ENCODE results near the gene PPP2R5A. TPM values are rescaled to one million over a fixed set of nuclear protein-coding genes. Genes with fewer than 3 reads are reported as not detected.

Gene PPP2R5A
- total and polyA plus RNA-seq, 2 of the 8 experiments (the other 6 are each of a cell fraction or from before 2014, with no cell fraction given) = 14.6 to 36.3 TPM

DNA sequence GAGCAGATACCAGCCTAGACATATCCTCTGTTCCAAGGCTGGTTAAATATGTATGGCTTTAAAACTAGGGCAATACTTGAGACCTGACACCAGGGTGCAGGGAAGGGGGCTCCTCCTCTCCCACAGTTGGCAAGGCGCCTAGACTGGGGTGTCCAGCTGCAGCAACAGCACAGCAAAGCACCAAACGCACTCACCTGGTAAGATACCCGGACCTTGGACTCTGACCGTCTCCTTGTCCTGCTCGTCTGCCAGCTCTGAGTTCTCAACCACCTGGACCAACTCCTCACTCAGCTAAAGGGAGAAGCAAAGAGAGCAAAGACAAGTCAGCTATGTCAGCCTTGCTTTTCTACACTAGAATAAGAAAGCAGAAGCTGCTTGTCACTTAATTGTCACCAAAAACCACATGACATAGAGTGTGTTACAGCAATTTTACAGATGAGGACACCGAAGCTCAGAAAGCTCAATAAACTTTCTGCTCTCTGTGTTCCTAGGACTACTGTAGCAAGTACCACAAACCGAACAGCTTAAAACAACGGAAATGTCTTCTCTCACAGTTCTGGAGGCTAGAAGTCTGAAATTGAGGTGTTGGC lies 125.1 kb downstream of the PPP2R5A start:
- Histone ChIP-seq H4K8ac (ENCODE audit: extremely low read depth, insufficient read depth, low read length) (no peak overlapping the region), H3K23me2 (ENCODE audit: low read depth, low read length) (peaks cover 6% of the 10 kb centered on the region), H4K91ac (replicated peaks; ENCODE audit: insufficient read length, low read length) (no peak overlapping the region), H4K5ac (ENCODE audit: insufficient read length, low read depth, low read length) (no peak overlapping the region), H2BK15ac (ENCODE audit: low read length) (no peak overlapping the region), H3K9me3 (ENCODE audit: insufficient read depth in 2 of 2, low read depth in 1 of 2, low read length in 1 of 2) (no peaks in the 10 kb centered on the region), H2BK20ac (ENCODE audit: low read length) (no peak overlapping the region), H3K23ac (ENCODE audit: insufficient read length) (no peak overlapping the region), H4K20me1 (replicated peaks in 1 of 2; ENCODE audit: control insufficient read depth in 1 of 2, insufficient read depth in 2 of 2, low read length in 2 of 2) (peaks cover 0 to 16% of the 10 kb centered on the region in 2 experiments), H3K4me2 (ENCODE audit: insufficient read depth in 1 of 2, low read depth in 2 of 2, low read length in 2 of 2) (no peak overlapping the region), H3K27me3 (replicated peaks in 1 of 4; ENCODE audit: control insufficient read depth in 3 of 4, extremely low read depth in 1 of 4, insufficient read depth in 3 of 4, low read length in 3 of 4) (no peaks in the 10 kb centered on the region; a peak in 1 of 7 replicates), H3K4ac (replicated peaks; ENCODE audit: insufficient read length, low read depth, low read length) (no peak overlapping the region), H2BK12ac (ENCODE audit: low read depth, low read length) (no peak overlapping the region), H2BK5ac (ENCODE audit: low read depth, low read length) (no peak overlapping the region), H2BK120ac (replicated peaks; ENCODE audit: low read depth, low read length) (no peak overlapping the region), H3K79me2 (ENCODE audit: control insufficient read depth in 1 of 2, insufficient read depth in 2 of 2, low read length in 2 of 2) (peaks cover 0 to 14% of the 10 kb centered on the region in 2 experiments; a peak in 3 of 4 replicates), H3K36me3 (ENCODE audit: control insufficient read depth in 2 of 4, insufficient read depth in 4 of 4, low read length in 3 of 4) (peaks cover 19 to 47% (median 40%) of the 10 kb centered on the region in 4 experiments), H3K56ac (replicated peaks; ENCODE audit: insufficient read length, low read depth, low read length) (no peak overlapping the region), H3K9ac (replicated peaks in 1 of 4; ENCODE audit: extremely low read depth in 1 of 4, low read depth in 3 of 4, low read length in 3 of 4) (no peak overlapping the region), H3K4me1 (replicated peaks in 1 of 4; ENCODE audit: control insufficient read depth in 3 of 4, insufficient read depth in 4 of 4, low read length in 3 of 4) (peaks cover 1 to 12% (median 7%) of the 10 kb centered on the region in 4 experiments; a peak in 6 of 7 replicates), H3K4me3 (ENCODE audit: extremely low read depth in 1 of 4, insufficient read depth in 2 of 4, low read depth in 3 of 4, low read length in 4 of 4) (no peak overlapping the region), H3K14ac (ENCODE audit: insufficient read length) (no peak overlapping the region), H3K18ac (ENCODE audit: extremely low read depth, low read length) (no peak overlapping the region), H2AFZ (ENCODE audit: low read length) (no peak overlapping the region), H3K79me1 (ENCODE audit: low read depth, low read length) (peaks cover 9% of the 10 kb centered on the region; the same call in 1 of the 2 replicates), H2AK5ac (ENCODE audit: low read depth, low read length) (no peak overlapping the region), H3K27ac (ENCODE audit: low read depth, low read length) (no peak overlapping the region)
- POLR2A ChIA-PET (ENCODE audit: partially characterized antibody) = interaction anchor here (1.2 kb wide), 1 partner anchor 33 kb away, joined by 3 read pairs; no protein-coding TSS in a partner anchor
- 89% methylated on average over 8 of the region's 8 CpGs; no CpG with 5 or more reads in 1 of the 2 experiments for WGBS, 2 experiments (ENCODE audit: extremely low coverage in 1 of 2, insufficient coverage in 1 of 2, insufficient read length in 1 of 2, insufficient replicate concordance in 2 of 2, low coverage in 1 of 2, low lambda C conversion rate in 2 of 2, missing lambda C conversion rate in 1 of 2)
- FAIRE-seq (no peak), DNase-seq (ENCODE audit: low read depth in 1 of 2, low spot score in 2 of 2) (no peak)
- CTCF ChIA-PET (ENCODE audit: partially characterized antibody) = interaction anchor here (3.2 kb wide), 1 partner anchor 46 kb away, joined by 11 read pairs; no protein-coding TSS in a partner anchor
- no peak for TF ChIP-seq FOSL1 (IDR thresholded peaks at IDR 0.05; ENCODE audit: insufficient read depth, low read depth, low read length)
- no peak for TF ChIP-seq CBX5 (IDR thresholded peaks at IDR 0.05; ENCODE audit: low read depth, low read length)
- TF ChIP-seq CTBP2 (IDR thresholded peaks at IDR 0.05; ENCODE audit: borderline replicate concordance, insufficient read depth, insufficient read length, low read length) = no peak
- no peak for TF ChIP-seq CBX8 (IDR thresholded peaks at IDR 0.05; ENCODE audit: borderline replicate concordance, low read depth, low read length)
- TF ChIP-seq EZH2 (IDR thresholded peaks at IDR 0.05; ENCODE audit: low read depth, low read length, severe bottlenecking) = no peak
- TF ChIP-seq YY1 (IDR thresholded peaks at IDR 0.05; ENCODE audit: low read depth, low read length) = no peak
- TF ChIP-seq SP4 (IDR thresholded peaks at IDR 0.05; ENCODE audit: low read length) = no peak
- no peak for TF ChIP-seq TEAD4 (IDR thresholded peaks at IDR 0.05; ENCODE audit: low read depth, low read length)
- no peak for TF ChIP-seq SIX5 (IDR thresholded peaks at IDR 0.05; ENCODE audit: low read depth, low read length)
- TF ChIP-seq ASH2L (IDR thresholded peaks at IDR 0.05; ENCODE audit: low read length) = no peak
- TF ChIP-seq ATF2 (IDR thresholded peaks at IDR 0.05; ENCODE audit: low read length) = no peak
- TF ChIP-seq SIRT6 (IDR thresholded peaks at IDR 0.05; ENCODE audit: low read length) = no peak
